Stimulated activated CD4-positive, alpha-beta T cell treated with anti-CD3 and anti-CD28 coated beads, Interleukin-1b, Interleukin-23, amount 100 ng/mL, for 1 hour (primary cell): Measurements from ENCODE around the gene HLA-A.

Experiments
- DNase-seq, 2 donors: peaks; one replicate each; pipeline ENCODE4 v3.0.0-alpha.2; 2020; ENCODE audit warnings: low read depth in 2 of 2

HLA-A gene

DNA sequence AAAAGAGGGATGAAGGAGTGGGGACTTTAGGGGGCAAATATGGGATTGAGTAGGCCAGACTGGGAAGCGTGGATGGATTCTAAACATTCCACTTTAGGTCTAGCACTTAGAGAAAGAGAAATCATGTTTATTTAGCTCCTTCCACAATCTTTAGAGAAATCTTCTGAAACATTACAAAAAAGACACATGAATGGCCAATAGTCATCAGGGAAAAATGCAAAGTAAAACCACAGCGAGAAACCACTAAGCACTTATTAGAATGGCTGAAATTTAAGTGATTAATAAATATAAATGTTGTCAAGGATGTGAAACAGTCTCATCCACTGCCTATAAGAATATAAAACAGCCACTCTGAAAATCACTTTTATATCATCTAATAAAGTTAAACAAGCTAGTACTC, 46.9 kb downstream of the HLA-A start:
- DNase-seq, result no peak

DNA sequence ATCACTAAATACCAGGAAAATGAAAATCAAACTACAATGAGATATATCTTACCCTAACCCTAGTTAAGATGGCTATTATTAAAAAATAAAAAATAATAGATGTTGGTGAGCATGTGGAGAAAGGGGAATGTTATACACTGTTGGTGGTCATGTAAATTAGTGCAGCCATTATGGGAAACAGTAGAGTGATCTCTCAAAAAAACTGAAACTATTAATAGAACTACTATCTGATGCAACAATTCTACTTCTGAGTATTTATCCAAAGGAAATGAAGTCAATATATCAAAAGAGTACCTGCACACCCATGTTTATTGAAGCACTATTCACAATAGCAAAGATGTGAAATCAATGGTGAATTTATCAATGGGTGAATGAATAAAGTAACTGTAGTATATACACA, 48.6 kb downstream of the HLA-A start:
- no peak for DNase-seq

DNA sequence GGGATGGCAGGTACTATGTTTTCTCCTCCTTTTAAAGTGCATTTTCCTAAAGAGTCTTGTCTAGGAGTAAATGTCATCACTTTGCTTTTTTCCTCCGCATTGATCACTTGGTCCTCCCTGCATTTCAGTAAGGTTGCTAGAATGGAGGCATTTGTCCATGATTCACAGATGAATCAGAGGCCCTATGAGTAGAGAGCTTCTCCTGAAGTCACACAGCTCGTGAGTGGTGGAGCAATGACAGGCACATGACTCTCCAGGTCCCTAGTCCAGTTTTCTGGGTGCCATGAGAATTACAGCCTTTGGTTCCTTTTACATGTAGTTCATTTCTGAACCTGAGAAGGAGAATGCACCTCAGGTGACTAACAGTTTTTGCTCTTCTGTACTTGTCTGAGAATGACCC, 50.5 kb downstream of the HLA-A start:
- no peak for DNase-seq

DNA sequence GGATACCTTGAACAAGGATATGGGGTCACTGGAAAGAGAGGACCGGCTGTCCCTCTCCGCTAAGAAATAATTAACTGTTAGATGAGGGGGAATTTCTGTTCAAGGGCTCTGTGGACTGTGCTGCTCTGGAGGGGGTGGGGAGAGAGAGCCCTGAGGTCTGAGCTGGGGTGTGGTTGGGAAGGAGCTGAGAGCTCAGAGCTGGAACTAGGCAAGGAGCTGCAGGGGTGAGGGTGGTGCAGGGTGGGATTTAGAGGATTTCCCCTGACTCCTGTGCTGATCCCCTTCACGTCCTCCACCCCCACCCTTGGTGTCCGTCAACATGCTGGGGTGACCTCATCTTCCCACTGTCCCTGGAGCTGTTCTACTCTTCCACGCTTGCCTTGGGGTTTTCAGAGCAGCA, 52.5 kb downstream of the HLA-A start:
- no peak for DNase-seq

DNA sequence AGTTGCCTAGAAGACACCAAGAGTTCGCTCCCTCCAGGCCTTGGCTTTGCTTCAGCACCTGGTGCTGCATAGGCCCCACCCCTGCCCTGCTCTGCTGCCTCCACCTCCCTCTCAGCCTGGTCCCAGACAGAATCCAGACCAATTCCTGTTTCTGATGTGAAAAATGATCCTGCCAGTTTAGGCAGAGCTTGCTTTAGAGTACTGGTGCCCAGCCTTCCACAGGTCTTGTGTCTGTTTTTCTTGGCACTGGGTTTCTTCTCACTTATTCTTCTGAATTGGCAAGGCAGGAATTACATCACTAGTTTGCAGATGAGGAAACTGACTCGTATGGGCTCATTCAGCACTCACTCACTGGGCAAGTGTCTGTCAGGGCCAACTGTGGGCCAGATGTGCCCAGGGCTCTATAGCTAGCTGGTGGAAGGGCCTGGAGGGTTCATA, 53.0 kb downstream of the HLA-A start:
- no peak for DNase-seq
